A549 (cell line): ENCODE data around the gene YTHDC2.

Source experiments
- CTCF ChIP-seq: fragments of >200 bp; sonication (Bioruptor Twin); formaldehyde crosslinking; IDR thresholded peaks from 3 replicates; pipeline ENCODE4 v1.5.1; 2016
- HDAC2 ChIP-seq: fragments of 200-600 bp; sonication (generic); IDR thresholded peaks from 2 replicates; pipeline ENCODE4 v1.6.1; 2016
- JUN ChIP-seq, 2 experiments: fragments of >200 bp; sonication (Bioruptor Twin); formaldehyde crosslinking; IDR thresholded peaks; 2 replicates in 1 of 2; 3 replicates in 1 of 2; pipeline ENCODE4 v1.6.1; 2016 to 2017
- MYC ChIP-seq: IDR thresholded peaks from 2 replicates; pipeline ENCODE4 v1.6.1; 2012; ENCODE audit warnings: mild to moderate bottlenecking, inconsistent platforms, low read length, improper control_type of control experiment, borderline replicate concordance
- RNF2 ChIP-seq: fragments of 200-600 bp; sonication (generic); IDR thresholded peaks from 2 replicates; pipeline ENCODE4 v1.6.1; 2016; ENCODE audit warnings: low read depth, mild to moderate bottlenecking, antibody characterized with exemption, moderate library complexity, borderline replicate concordance

- TF ChIP-seq CTCF = no peak
- no peak for TF ChIP-seq RNF2
- no peak for TF ChIP-seq JUN (IDR thresholded peaks at IDR 0.05)
- no peak for TF ChIP-seq MYC
- no peak for TF ChIP-seq HDAC2
Measured at GRCh38 chr5:113552137-113552536, 38.6 kb downstream of the YTHDC2 start.
